WERI-Rb-1 (cell line): ENCODE data around the gene ZBTB37.

Experiments
- DNase-seq: peaks from one replicate; pipeline ENCODE4 v3.0.0-alpha.2; 2020
- H3K27ac ChIP-seq: fragments of 250-450 bp; sonication (Bioruptor Pico); 2 replicates; pipeline ENCODE4 v1.5.1; 2020; ENCODE audit warnings: mild to moderate bottlenecking, moderate library complexity
- H3K27me3 ChIP-seq: fragments of 250-450 bp; sonication (Bioruptor Pico); 2 replicates; pipeline ENCODE4 v1.5.1; 2021; ENCODE audit warnings: mild to moderate bottlenecking, low read depth, moderate library complexity; ENCODE audit not compliant: insufficient read depth, severe bottlenecking
- H3K36me3 ChIP-seq: fragments of 250-450 bp; sonication (Bioruptor Pico); 2 replicates; pipeline ENCODE4 v1.5.1; 2020; ENCODE audit warnings: mild to moderate bottlenecking, moderate library complexity
- H3K4me3 ChIP-seq: 2 replicates; pipeline ENCODE4 v1.5.1; 2011; ENCODE audit warnings: low read depth, mild to moderate bottlenecking, control low read depth, low read length
- H3K9me3 ChIP-seq: fragments of 250-450 bp; sonication (Bioruptor Pico); 2 replicates; pipeline ENCODE4 v1.5.1; 2021; ENCODE audit warnings: mild to moderate bottlenecking, moderate library complexity; ENCODE audit not compliant: severe bottlenecking
- TF ChIP-seq, protein P1 (sequence below): IDR thresholded peaks from 2 replicates; pipeline ENCODE4 v1.5.1; 2011; ENCODE audit warnings: low read depth, mild to moderate bottlenecking, control low read depth, inconsistent platforms, low read length

The ZBTB37 gene

DNA sequence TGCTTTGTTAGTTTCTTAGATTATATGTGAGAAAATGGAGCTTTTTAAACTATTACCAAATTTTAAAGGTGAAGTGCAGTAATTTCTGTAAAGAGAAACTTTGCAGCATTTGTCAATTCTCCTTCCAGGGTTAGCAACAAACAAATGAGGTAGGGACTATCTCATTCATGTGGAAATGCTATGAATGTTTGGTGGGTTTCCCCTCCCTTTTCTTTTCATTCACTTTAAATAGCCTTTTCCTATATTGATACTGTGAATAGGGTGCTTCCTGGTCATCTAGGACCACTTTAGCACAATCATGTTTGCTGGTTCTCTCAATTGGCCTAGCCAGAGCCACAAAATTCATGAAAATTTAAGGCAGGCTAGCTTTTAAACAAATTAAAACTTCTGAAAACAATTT lies 20.6 kb downstream of the ZBTB37 start:
- TF ChIP-seq, protein P1, sequence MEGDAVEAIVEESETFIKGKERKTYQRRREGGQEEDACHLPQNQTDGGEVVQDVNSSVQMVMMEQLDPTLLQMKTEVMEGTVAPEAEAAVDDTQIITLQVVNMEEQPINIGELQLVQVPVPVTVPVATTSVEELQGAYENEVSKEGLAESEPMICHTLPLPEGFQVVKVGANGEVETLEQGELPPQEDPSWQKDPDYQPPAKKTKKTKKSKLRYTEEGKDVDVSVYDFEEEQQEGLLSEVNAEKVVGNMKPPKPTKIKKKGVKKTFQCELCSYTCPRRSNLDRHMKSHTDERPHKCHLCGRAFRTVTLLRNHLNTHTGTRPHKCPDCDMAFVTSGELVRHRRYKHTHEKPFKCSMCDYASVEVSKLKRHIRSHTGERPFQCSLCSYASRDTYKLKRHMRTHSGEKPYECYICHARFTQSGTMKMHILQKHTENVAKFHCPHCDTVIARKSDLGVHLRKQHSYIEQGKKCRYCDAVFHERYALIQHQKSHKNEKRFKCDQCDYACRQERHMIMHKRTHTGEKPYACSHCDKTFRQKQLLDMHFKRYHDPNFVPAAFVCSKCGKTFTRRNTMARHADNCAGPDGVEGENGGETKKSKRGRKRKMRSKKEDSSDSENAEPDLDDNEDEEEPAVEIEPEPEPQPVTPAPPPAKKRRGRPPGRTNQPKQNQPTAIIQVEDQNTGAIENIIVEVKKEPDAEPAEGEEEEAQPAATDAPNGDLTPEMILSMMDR, result no peak
- peaks cover 11% of the 10 kb centered on the region for H3K36me3 ChIP-seq
- no peak overlapping the region for H3K4me3 ChIP-seq
- H3K27ac ChIP-seq, result no peak overlapping the region
- DNase-seq, result no peak
- H3K9me3 ChIP-seq, result no peaks in the 10 kb centered on the region
- no peaks in the 10 kb centered on the region for H3K27me3 ChIP-seq

DNA sequence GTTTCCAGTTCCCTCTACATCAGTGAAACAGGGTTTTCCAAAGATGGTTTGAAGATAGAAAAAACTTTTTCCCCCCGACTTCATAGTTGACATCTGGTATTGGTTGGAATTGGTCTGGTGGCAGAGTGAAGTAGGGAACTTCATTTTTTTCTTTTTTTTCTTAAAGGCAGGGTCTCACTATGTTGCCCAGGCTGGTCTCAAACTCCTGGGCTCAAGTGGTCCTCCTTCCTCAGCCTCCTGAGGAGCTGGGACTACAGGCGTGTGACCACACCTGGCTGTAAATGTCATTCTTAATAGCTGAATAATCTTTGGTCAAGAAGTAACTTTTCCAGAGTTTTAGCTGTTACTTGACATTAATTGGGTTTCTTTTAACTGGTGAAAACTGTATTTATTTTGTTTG lies 21.7 kb downstream of the ZBTB37 start:
- TF ChIP-seq, protein P1, result no peak
- no peaks in the 10 kb centered on the region for H3K27me3 ChIP-seq
- no peak overlapping the region for H3K27ac ChIP-seq
- H3K36me3 ChIP-seq, result peaks cover 11% of the 10 kb centered on the region
- no peak for DNase-seq
- no peaks in the 10 kb centered on the region for H3K9me3 ChIP-seq
- H3K4me3 ChIP-seq, result no peak overlapping the region

DNA sequence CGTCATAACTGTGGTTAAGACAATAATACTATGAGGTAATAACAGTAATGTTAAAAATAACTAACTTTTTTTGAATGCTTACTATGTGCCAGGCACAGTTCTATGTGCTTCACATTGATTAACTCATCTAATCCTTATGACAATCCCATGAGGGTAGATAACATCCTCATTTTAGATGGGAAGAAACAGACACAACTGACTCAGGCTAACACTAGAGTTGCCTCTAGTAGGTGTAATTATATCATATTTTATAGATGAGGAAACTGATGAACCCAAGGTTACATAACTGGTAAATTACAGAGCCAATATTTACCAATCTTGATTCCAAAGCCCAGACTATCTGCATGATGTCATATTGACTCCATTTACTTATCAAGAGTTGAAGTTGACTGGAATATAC lies 25.4 kb downstream of the ZBTB37 start:
- Histone ChIP-seq H3K4me3 (no peak overlapping the region), H3K9me3 (no peaks in the 10 kb centered on the region), H3K27ac (no peak overlapping the region), H3K36me3 (no peaks in the 10 kb centered on the region; the same call in 1 of the 2 replicates), H3K27me3 (no peaks in the 10 kb centered on the region)
- TF ChIP-seq, protein P1, result no peak
- DNase-seq, result no peak

DNA sequence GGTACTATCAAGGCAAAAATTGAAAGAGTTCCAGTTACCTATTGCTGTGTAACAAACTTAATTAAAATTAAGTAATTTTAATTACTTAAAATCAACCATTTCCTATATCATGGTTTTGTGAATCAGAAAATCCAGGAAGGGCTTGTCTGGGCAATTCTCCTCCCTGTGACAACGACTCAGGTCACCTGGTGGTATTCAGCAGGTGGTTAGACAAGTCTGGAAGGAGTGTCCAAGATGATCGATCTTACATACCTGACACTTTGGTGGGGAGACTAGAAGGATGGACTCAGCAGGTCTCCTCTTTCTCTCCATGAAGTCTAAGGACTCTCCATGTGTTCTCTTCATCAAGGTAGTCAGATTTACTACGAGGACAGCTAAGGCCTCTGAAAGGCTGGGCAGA lies 26.0 kb downstream of the ZBTB37 start:
- DNase-seq, result no peak
- Histone ChIP-seq H3K9me3 (no peaks in the 10 kb centered on the region), H3K36me3 (no peaks in the 10 kb centered on the region; the same call in 1 of the 2 replicates), H3K27ac (no peak overlapping the region), H3K4me3 (no peak overlapping the region), H3K27me3 (no peaks in the 10 kb centered on the region)
- TF ChIP-seq, protein P1, result no peak

DNA sequence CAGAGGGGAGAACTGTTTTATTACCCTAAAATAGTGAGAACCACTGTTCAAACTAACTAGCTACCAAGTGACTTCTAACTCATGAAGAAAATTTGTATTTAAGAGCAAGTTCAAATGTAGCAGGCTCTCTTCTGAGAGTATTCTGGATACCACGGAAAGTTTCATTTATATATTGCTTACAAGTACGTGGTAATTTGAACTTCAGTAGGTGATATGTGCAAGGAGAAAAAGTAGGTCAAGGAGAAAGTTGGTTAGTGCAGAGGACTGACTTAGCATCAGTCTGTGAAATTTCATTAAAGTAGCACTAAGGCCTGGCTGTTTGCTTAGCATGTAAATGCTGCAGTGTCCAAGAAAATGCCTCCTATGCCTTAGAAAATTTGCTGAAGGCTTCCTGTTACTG lies 32.2 kb downstream of the ZBTB37 start:
- Histone ChIP-seq H3K4me3 (no peak overlapping the region), H3K9me3 (no peaks in the 10 kb centered on the region), H3K27me3 (no peaks in the 10 kb centered on the region), H3K27ac (no peak overlapping the region), H3K36me3 (no peaks in the 10 kb centered on the region)
- TF ChIP-seq, protein P1, result no peak
- DNase-seq, result no peak

DNA sequence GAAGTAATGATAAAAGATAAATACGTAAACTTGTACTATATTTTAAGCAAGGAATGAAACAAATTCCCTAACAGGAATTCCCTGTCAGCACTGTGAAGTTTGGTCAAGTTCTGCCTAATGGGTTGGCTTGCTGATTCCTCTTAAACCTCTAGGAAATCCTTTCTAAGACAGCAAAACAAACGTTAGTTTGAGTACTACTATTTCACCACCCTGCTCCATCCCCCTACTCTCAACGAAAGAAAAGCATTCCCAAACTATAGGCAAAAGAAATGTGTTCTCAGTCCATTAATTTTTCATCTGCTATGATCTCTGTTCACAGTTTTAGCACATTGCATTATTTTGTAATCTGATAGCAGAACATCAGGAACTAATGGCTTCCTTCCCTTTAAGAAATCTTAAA lies 32.8 kb downstream of the ZBTB37 start:
- DNase-seq, result no peak
- TF ChIP-seq, protein P1, result no peak
- no peak overlapping the region for H3K4me3 ChIP-seq
- no peaks in the 10 kb centered on the region for H3K9me3 ChIP-seq
- no peaks in the 10 kb centered on the region for H3K27me3 ChIP-seq
- H3K36me3 ChIP-seq, result no peaks in the 10 kb centered on the region
- H3K27ac ChIP-seq, result no peak overlapping the region
